ENCODE data around the gene TEX2.

DNA sequence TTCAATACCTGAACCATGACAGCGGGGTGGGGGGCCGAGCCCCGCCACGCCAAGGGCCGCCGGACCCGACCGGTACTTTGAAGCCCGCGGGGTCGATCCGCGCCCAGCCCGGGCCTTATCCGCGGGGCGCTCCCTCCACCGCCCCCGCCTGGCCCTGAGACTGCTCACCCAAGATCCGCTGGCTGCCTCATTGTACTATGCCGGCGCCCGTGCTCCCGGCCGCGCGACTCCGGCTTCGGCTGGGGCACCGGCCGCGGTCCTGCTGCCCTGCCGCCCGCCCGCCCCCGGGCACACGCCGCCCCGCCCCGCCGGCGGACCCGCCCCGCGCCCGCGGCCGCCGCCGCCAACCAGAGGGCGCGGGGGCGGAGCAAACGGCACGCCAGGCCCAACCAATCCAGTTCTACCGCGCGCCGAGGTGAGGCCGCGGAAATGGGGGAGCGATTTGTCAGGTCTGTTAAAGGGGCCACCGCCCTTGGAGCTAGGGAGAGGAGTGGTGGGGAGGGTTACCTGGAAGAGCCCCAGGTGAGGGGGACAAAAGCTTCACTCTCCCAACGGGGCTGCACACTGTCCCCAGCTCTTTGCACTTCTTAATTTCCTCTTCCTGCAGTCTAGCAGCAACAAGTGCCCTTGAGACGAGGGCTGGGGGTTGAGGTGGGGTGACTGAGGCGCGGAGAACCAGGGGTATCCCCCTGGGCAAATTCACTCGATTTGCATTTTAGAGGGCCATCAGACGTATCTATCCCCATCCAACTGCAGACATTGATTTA, at the start of gene TEX2:
- TF ChIP-seq, protein P1, sequence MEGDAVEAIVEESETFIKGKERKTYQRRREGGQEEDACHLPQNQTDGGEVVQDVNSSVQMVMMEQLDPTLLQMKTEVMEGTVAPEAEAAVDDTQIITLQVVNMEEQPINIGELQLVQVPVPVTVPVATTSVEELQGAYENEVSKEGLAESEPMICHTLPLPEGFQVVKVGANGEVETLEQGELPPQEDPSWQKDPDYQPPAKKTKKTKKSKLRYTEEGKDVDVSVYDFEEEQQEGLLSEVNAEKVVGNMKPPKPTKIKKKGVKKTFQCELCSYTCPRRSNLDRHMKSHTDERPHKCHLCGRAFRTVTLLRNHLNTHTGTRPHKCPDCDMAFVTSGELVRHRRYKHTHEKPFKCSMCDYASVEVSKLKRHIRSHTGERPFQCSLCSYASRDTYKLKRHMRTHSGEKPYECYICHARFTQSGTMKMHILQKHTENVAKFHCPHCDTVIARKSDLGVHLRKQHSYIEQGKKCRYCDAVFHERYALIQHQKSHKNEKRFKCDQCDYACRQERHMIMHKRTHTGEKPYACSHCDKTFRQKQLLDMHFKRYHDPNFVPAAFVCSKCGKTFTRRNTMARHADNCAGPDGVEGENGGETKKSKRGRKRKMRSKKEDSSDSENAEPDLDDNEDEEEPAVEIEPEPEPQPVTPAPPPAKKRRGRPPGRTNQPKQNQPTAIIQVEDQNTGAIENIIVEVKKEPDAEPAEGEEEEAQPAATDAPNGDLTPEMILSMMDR (conservative IDR thresholded peaks at IDR 0.05 in 1 of 2, IDR thresholded peaks at IDR 0.05 in 1 of 2; ENCODE audit: extremely low read depth in 1 of 2, insufficient read depth in 1 of 2, low read depth in 1 of 2, low read length in 2 of 2), result no peak
- no peak for TF ChIP-seq EZH2 (IDR thresholded peaks at IDR 0.05; ENCODE audit: borderline replicate concordance, low read length)

All from mammary epithelial cell (primary cell).